Spleen (tissue), 11 donors: ENCODE measurements around the gene LAMA5. TPM values are rescaled to one million over a fixed set of nuclear protein-coding genes. Genes with fewer than 3 reads are reported as not detected.

Experiments used
- DNase-seq: peaks from one replicate; pipeline ENCODE4 v3.0.0-alpha.2; 2020
- H3K27ac ChIP-seq, 8 donors: fragments of 200-600 bp; sonication (generic) in 7 of 8; 1 replicate in 4 of 8; 2 replicates in 4 of 8; pipeline versions ENCODE4 v1.5.0 to v1.8.0; 2016 to 2021; ENCODE audit warnings: inconsistent platforms in 4 of 8, mild to moderate bottlenecking in 4 of 8, moderate library complexity in 1 of 8
- H3K27me3 ChIP-seq, 7 donors: fragments of 200-600 bp; sonication (generic) in 6 of 7; replicated peaks in 1 of 7; 1 replicate in 4 of 7; 2 replicates in 3 of 7; pipeline versions ENCODE4 v1.5.0 to v1.8.0; 2016 to 2021; ENCODE audit warnings: inconsistent platforms in 3 of 7, mild to moderate bottlenecking in 1 of 7
- H3K36me3 ChIP-seq, 6 donors: fragments of 200-600 bp; sonication (generic) in 5 of 6; 1 replicate in 4 of 6; 2 replicates in 2 of 6; pipeline versions ENCODE4 v1.5.0 to v1.8.0; 2016 to 2021; ENCODE audit warnings: inconsistent platforms in 2 of 6
- H3K4me1 ChIP-seq, 6 donors: fragments of 200-600 bp; sonication (generic) in 5 of 6; 1 replicate in 3 of 6; 2 replicates in 3 of 6; pipeline versions ENCODE4 v1.5.0 to v1.8.0; 2016 to 2021; ENCODE audit warnings: inconsistent platforms in 3 of 6
- H3K4me3 ChIP-seq, 8 donors: fragments of 200-600 bp; sonication (generic) in 7 of 8; 1 replicate in 4 of 8; 2 replicates in 4 of 8; pipeline versions ENCODE4 v1.5.0 to v1.8.0; 2016 to 2021; ENCODE audit warnings: inconsistent platforms in 4 of 8, mild to moderate bottlenecking in 4 of 8, moderate library complexity in 2 of 8
- H3K9me3 ChIP-seq, 8 donors: fragments of 200-600 bp; sonication (generic) in 7 of 8; 1 replicate in 4 of 8; 2 replicates in 4 of 8; pipeline versions ENCODE4 v1.5.0 to v1.8.0; 2016 to 2021; ENCODE audit warnings: inconsistent platforms in 4 of 8
- CTCF ChIP-seq, 11 experiments: fragments of 200-600 bp in 7 of 11; fragments of 450-650 bp in 4 of 11; sonication (generic) in 4 of 11; IDR thresholded peaks in 8 of 11; conservative IDR thresholded peaks in 3 of 11; 1 replicate in 7 of 11; 2 replicates in 4 of 11; pipeline versions ENCODE4 v1.4.0 to v1.8.0; 2016 to 2021; ENCODE audit warnings: antibody characterized with exemption in 11 of 11, inconsistent platforms in 4 of 11, mild to moderate bottlenecking in 1 of 11
- POLR2A ChIP-seq, 3 donors: fragments of 450-650 bp; IDR thresholded peaks; one replicate each; pipeline ENCODE4 v1.5.1; 2017; ENCODE audit warnings: antibody characterized with exemption in 3 of 3, mild to moderate bottlenecking in 1 of 3
- POLR2AphosphoS5 ChIP-seq, 3 donors: sonication (generic); formaldehyde crosslinking; IDR thresholded peaks; one replicate each; pipeline ENCODE4 v1.5.1; 2017; ENCODE audit warnings: antibody characterized with exemption in 3 of 3
- WGBS, 5 donors: extraction: QIAGEN DNeasy Blood & Tissue Kit in 3 of 5; methylation state at CpG; one replicate each; pipeline versions ENCODE4 v1.1.5 to v1.1.7; 2013 to 2018; 5-methylcytosine and 5-hydroxymethylcytosine counted together
- intact Hi-C: fragments of 100-400 bp; cut with DNase I; formaldehyde crosslinking; loops from one replicate; pipeline ENCODE4 v1.15.0; 2023; ENCODE audit warnings: low total_unique reads
- polyA plus RNA-seq, 3 donors: library from polyadenylated mRNA; stranded (reverse); fragments of 200-250 nt; gene quantifications; one replicate each; pipeline ENCODE4 v1.2.1, GENCODE V29; 2013
- total RNA-seq, 7 donors: library from RNA; depleted of rRNA in 3 of 7; stranded (reverse); fragments of >200 nt in 3 of 7; fragmentation: NEBNext Ultra II Directional in 4 of 7; extraction: Animal tissue kit (Norgen Biotek cat#: 25700) in 4 of 7; gene quantifications; one replicate each; pipeline versions ENCODE4 v1.1.0 to v1.2.1, GENCODE V29; 2016 to 2021
- donor health status: healthy with polysubstance abuse.
- donor health status: DM: no; HTN: no; CAD: no; lungs with moderate emphysema.
- donor health status: DM: no; HTN: no; CAD: no.
- donor health status: Bipolar disorder and iron deficiency.
- donor health status: healthy.
- donor health status: DM: no; HTN: no; CAD: no.
- donor health status: DM: yes; HTN: yes; CAD: no.

The LAMA5 gene
- total and polyA plus RNA-seq, 10 donors: 46.5 to 266 (median 115) TPM

- peaks cover 0 to 84% (median 46%) of the 10 kb centered on the region in 6 donors for H3K36me3 ChIP-seq
- WGBS, 5 donors: 80 to 89% (median 84%) methylated on average over 7 to 12 of the region's 12 CpGs
- intact Hi-C loops: no loop called here
- TF ChIP-seq POLR2AphosphoS5 (IDR thresholded peaks at IDR 0.05) (no peak), CTCF (IDR thresholded peaks at IDR 0.05 in 8 of 11, conservative IDR thresholded peaks at IDR 0.05 in 3 of 11) (no peak), POLR2A (IDR thresholded peaks at IDR 0.05) (no peak)
- no peak for DNase-seq
- peaks cover 2 to 16% (median 7%) of the 10 kb centered on the region in 6 donors for H3K4me1 ChIP-seq
- H3K27ac ChIP-seq: no peak overlapping the region
- H3K27me3 ChIP-seq: no peaks in the 10 kb centered on the region
- no peaks in the 10 kb centered on the region for H3K9me3 ChIP-seq
- H3K4me3 ChIP-seq: no peak overlapping the region
These were observed 26.2 kb upstream of the LAMA5 start for GRCh38 chr20:62393335-62393665.

GRCh38 chr20:62392621-62393334 is 25.7 kb upstream of the LAMA5 start:
- Histone ChIP-seq H3K4me3 (no peak overlapping the region), H3K27me3 (no peaks in the 10 kb centered on the region), H3K27ac (no peak overlapping the region), H3K4me1 (peaks cover 7 to 22% (median 12%) of the 10 kb centered on the region in 6 donors), H3K36me3 (peaks cover 0 to 90% (median 48%) of the 10 kb centered on the region in 6 donors), H3K9me3 (no peaks in the 10 kb centered on the region)
- DNase-seq: no peak
- no peak for TF ChIP-seq POLR2A (IDR thresholded peaks at IDR 0.05)
- TF ChIP-seq POLR2AphosphoS5 (IDR thresholded peaks at IDR 0.05): peak in 1 of 3 donors; percentile 33
- no peak for TF ChIP-seq CTCF (IDR thresholded peaks at IDR 0.05 in 8 of 11, conservative IDR thresholded peaks at IDR 0.05 in 3 of 11)
- intact Hi-C loops: no loop called here
- WGBS, 5 donors: 82 to 94% (median 91%) methylated on average over 9 to 21 of the region's 21 CpGs

- no peak for DNase-seq
- H3K36me3 ChIP-seq: peaks cover 0 to 90% (median 48%) of the 10 kb centered on the region in 6 donors
- no peaks in the 10 kb centered on the region for H3K9me3 ChIP-seq
- WGBS, 5 donors: 80 to 95% (median 89%) methylated on average over 4 to 10 of the region's 10 CpGs
- TF ChIP-seq POLR2AphosphoS5 (IDR thresholded peaks at IDR 0.05): no peak
- no peak for TF ChIP-seq POLR2A (IDR thresholded peaks at IDR 0.05)
- no peak for TF ChIP-seq CTCF (IDR thresholded peaks at IDR 0.05 in 8 of 11, conservative IDR thresholded peaks at IDR 0.05 in 3 of 11)
- H3K4me1 ChIP-seq: peaks cover 11 to 29% (median 17%) of the 10 kb centered on the region in 6 donors
- intact Hi-C loops: no loop called here
- H3K27ac ChIP-seq: no peak overlapping the region
- no peaks in the 10 kb centered on the region for H3K27me3 ChIP-seq
- H3K4me3 ChIP-seq: no peak overlapping the region
These were observed 24.9 kb upstream of the LAMA5 start for GRCh38 chr20:62392077-62392418.

GRCh38 chr20:62391165-62392076 is 24.3 kb upstream of the LAMA5 start:
- Histone ChIP-seq H3K36me3 (peaks cover 0 to 87% (median 48%) of the 10 kb centered on the region in 6 donors), H3K4me1 (peaks cover 11 to 30% (median 17%) of the 10 kb centered on the region in 6 donors), H3K4me3 (no peak overlapping the region), H3K27me3 (no peaks in the 10 kb centered on the region), H3K27ac (no peak overlapping the region), H3K9me3 (no peaks in the 10 kb centered on the region)
- TF ChIP-seq CTCF (IDR thresholded peaks at IDR 0.05 in 8 of 11, conservative IDR thresholded peaks at IDR 0.05 in 3 of 11): no peak
- peak in 2 of 3 donors; percentile 18 to 50 for TF ChIP-seq POLR2AphosphoS5 (IDR thresholded peaks at IDR 0.05)
- TF ChIP-seq POLR2A (IDR thresholded peaks at IDR 0.05): no peak
- 86 to 93% (median 90%) methylated on average over 39 to 44 of the region's 44 CpGs for WGBS, 5 donors
- DNase-seq: no peak
- intact Hi-C loops: no loop called here
